Heart right ventricle (tissue), 16 donors: Measurements from ENCODE around the gene EPC2. TPM values are rescaled to one million over a fixed set of nuclear protein-coding genes. Genes with fewer than 3 reads are reported as not detected.

Source experiments
- ATAC-seq, 8 donors: fragments of 200-7000 bp; cut with Tn5 transposase; one replicate each; pipeline ENCODE4 v1.9.1; 2020; ENCODE audit warnings: mild to moderate bottlenecking in 8 of 8, moderate library complexity in 8 of 8, moderate number of reproducible peaks in 1 of 8
- DNase-seq, 2 donors: peaks; one replicate each; pipeline ENCODE4 v3.0.0-alpha.2; 2020
- H3K27ac ChIP-seq, 10 donors: fragments of 200-600 bp; sonication (generic) in 2 of 10; one replicate each; pipeline versions ENCODE4 v1.5.0 to v1.8.0; 2020 to 2022; ENCODE audit warnings: mild to moderate bottlenecking in 3 of 10
- H3K27me3 ChIP-seq, 7 donors: fragments of 200-600 bp; one replicate each; pipeline ENCODE4 v1.8.0; 2021 to 2022; ENCODE audit warnings: mild to moderate bottlenecking in 2 of 7
- H3K36me3 ChIP-seq, 9 donors: fragments of 200-600 bp; sonication (generic) in 1 of 9; one replicate each; pipeline versions ENCODE4 v1.5.0 to v1.8.0; 2020 to 2022; ENCODE audit warnings: mild to moderate bottlenecking in 2 of 9
- H3K4me1 ChIP-seq, 9 donors: fragments of 200-600 bp; sonication (generic) in 1 of 9; one replicate each; pipeline versions ENCODE4 v1.5.0 to v1.8.0; 2020 to 2022; ENCODE audit warnings: mild to moderate bottlenecking in 4 of 9
- H3K4me3 ChIP-seq, 10 donors: fragments of 200-600 bp; sonication (generic) in 2 of 10; one replicate each; pipeline versions ENCODE4 v1.5.0 to v1.8.0; 2020 to 2022; ENCODE audit warnings: mild to moderate bottlenecking in 7 of 10, moderate library complexity in 2 of 10
- H3K9me3 ChIP-seq, 11 donors: fragments of 200-600 bp in 10 of 11; sonication (generic) in 2 of 11; one replicate each; pipeline versions ENCODE4 v1.5.0 to v1.8.0; 2013 to 2022; ENCODE audit warnings: mild to moderate bottlenecking in 2 of 11, control low read depth in 1 of 11, moderate library complexity in 1 of 11
- WGBS, 2 donors: extraction: QIAGEN DNeasy Blood & Tissue Kit; methylation state at CpG; one replicate each; pipeline ENCODE4 v1.1.7; 2013; ENCODE audit warnings: inconsistent platforms in 1 of 2; 5-methylcytosine and 5-hydroxymethylcytosine counted together
- intact Hi-C, 10 donors: fragments of 100-400 bp; cut with DNase I; formaldehyde crosslinking; loops; one replicate each; pipeline versions ENCODE4 v1.11.1 to v1.14.2; 2022
- polyA plus RNA-seq, 2 donors: library from polyadenylated mRNA; stranded (reverse); fragments of 200-250 nt; gene quantifications; one replicate each; pipeline ENCODE4 v1.2.3, GENCODE V29; 2013
- total RNA-seq, 10 donors: library from RNA; stranded (reverse); fragmentation: NEBNext Ultra II Directional in 3 of 10; extraction: Animal tissue kit (Norgen Biotek cat#: 25700) in 3 of 10; gene quantifications; one replicate each; pipeline versions ENCODE4 v1.2.1 to v1.2.4, GENCODE V29; 2021 to 2023
- TF ChIP-seq, protein P1 (sequence below), 9 donors: fragments of 200-600 bp; sonication (generic) in 2 of 9; IDR thresholded peaks; one replicate each; pipeline versions ENCODE4 v1.5.0 to v1.8.0; 2021 to 2022; ENCODE audit warnings: antibody characterized with exemption in 9 of 9, mild to moderate bottlenecking in 5 of 9, moderate library complexity in 1 of 9
- donor health status: Arrhythmogenic right ventricular cardiomyopathy.
- donor health status: ischemic (EF 13 %, LVEDD 7.1; RV severe dilation, severe dysfunction).
- donor health status: healthy with polysubstance abuse.
- donor health status: DM: no; HTN: yes; CAD: no.
- donor health status: DM: no; HTN: no; CAD: no.
- donor health status: ischemic (EF 25% LVEDD 6.9; RV normal size, moderate dysfunction).
- donor health status: ischemic (EF 25% LVEDD 5.7; RV mildly dilated, moderate dysfunction).
- donor health status: healthy.
- donor health status: DM: yes; HTN: yes; CAD: no.
- donor health status: Ischemic cardiomyopathy.
- donor health status: ischemic (EF 35%, LVEDD 5.7; RV mildly dilated, moderate dysfunction).
- donor health status: nonischemic (EF 11% LVEDD 7.7; RV severe dilation, severe dysfunction).
- donor health status: DM: yes; HTN: yes; CAD: no.
- donor health status: PGD.
- donor health status: ischemic (EF 29% LVEDD 5.4; RV normal size, mild dysfunction).
- donor health status: nonischemic (EF 23%, LVEDD 6.1; RV moderate dilation, normal function).

EPC2 gene
- total and polyA plus RNA-seq, 12 donors = 5.5 to 28.8 (median 20.9) TPM

DNA sequence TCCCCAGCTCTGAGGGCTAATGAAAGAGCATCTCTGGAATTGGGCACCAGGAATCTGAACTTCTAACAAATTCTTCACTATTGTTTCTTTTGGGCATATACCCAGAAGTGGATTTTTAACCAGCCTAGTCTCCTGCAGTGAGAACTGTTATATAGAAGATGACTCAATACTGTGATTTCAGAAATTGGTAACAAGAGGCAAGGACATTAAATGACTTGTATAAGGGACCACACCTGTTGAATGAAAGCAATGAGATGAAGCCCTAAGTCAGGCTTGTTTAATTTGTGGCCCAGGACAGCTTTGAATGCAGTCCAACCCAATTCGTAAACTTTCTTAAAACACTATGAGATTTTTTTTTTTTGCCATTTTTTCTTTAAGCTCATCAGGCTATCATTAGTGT lies 57.9 kb downstream of the EPC2 start:
- DNase-seq (no peak), ATAC-seq (no peak)
- intact Hi-C loops = no loop called here
- WGBS, 2 donors = 96 to 100% methylated on average over 1 of the region's 1 CpG
- no peak overlapping the region for H3K27ac ChIP-seq
- TF ChIP-seq, protein P1, sequence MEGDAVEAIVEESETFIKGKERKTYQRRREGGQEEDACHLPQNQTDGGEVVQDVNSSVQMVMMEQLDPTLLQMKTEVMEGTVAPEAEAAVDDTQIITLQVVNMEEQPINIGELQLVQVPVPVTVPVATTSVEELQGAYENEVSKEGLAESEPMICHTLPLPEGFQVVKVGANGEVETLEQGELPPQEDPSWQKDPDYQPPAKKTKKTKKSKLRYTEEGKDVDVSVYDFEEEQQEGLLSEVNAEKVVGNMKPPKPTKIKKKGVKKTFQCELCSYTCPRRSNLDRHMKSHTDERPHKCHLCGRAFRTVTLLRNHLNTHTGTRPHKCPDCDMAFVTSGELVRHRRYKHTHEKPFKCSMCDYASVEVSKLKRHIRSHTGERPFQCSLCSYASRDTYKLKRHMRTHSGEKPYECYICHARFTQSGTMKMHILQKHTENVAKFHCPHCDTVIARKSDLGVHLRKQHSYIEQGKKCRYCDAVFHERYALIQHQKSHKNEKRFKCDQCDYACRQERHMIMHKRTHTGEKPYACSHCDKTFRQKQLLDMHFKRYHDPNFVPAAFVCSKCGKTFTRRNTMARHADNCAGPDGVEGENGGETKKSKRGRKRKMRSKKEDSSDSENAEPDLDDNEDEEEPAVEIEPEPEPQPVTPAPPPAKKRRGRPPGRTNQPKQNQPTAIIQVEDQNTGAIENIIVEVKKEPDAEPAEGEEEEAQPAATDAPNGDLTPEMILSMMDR (IDR thresholded peaks at IDR 0.05) = no peak
- H3K36me3 ChIP-seq = peaks cover 0 to 34% (median 0%) of the 10 kb centered on the region in 9 donors
- H3K9me3 ChIP-seq = peaks cover 0 to 36% (median 26%) of the 10 kb centered on the region in 11 donors
- no peak overlapping the region for H3K4me3 ChIP-seq
- no peaks in the 10 kb centered on the region for H3K27me3 ChIP-seq
- no peaks in the 10 kb centered on the region for H3K4me1 ChIP-seq

DNA sequence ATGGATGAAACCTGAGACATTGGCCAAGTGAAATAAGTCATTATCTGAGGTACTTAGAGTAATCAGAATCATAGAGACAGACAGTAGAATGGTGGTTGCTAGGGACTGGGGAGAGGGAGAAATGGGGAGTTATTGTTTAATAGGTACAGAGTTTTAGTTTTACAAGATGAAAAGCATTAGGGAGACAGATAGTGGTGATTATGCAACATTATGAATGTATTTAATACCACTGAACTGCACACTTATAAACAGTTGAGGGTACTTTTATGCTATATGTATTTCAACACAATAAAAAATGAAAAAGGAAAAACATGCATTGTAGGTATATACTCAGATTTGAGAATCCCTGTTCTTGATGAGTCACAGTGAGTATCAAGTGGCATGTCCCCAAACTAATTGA lies 59.7 kb downstream of the EPC2 start:
- H3K4me1 ChIP-seq = no peaks in the 10 kb centered on the region
- H3K27me3 ChIP-seq = no peaks in the 10 kb centered on the region
- H3K4me3 ChIP-seq = no peak overlapping the region
- ATAC-seq (no peak), DNase-seq (no peak)
- peaks cover 0 to 41% (median 26%) of the 10 kb centered on the region in 11 donors for H3K9me3 ChIP-seq
- TF ChIP-seq, protein P1 (IDR thresholded peaks at IDR 0.05) = no peak
- H3K27ac ChIP-seq = no peak overlapping the region
- intact Hi-C loops = no loop called here
- peaks cover 0 to 34% (median 0%) of the 10 kb centered on the region in 9 donors for H3K36me3 ChIP-seq

DNA sequence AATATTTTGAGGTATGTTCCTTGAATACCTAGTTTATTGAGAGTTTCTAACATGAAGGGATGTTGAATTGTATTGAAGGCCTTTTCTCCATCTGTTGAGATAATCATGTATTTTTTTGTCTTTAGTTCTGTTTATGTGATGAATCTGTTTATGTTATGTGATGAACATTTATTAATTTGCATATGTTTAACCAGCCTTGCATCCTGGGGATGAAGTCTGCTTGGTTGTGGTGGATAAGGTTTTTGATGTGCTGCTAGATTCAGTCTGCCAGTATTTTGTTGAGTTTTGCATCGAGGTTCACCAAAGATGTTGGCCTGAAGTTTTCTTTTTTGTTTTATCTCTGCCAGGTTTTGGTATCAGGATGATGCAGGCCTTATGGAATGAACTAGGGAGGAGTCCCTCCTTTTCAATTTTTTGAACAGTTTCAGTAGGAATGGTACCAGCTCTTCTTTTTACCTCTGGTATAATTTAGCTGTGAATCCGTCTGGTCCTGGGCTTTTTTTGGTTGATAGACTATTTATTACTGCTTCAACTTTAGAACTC lies 71.9 kb downstream of the EPC2 start:
- no peak overlapping the region for H3K27ac ChIP-seq
- TF ChIP-seq, protein P1 (IDR thresholded peaks at IDR 0.05) = no peak
- H3K4me1 ChIP-seq = peaks cover 3 to 42% (median 30%) of the 10 kb centered on the region in 9 donors
- ATAC-seq (no peak), DNase-seq (no peak)
- no peak overlapping the region for H3K4me3 ChIP-seq
- H3K9me3 ChIP-seq = peaks cover 0 to 29% (median 0%) of the 10 kb centered on the region in 11 donors
- WGBS, 2 donors = 71 to 86% methylated on average over 2 of the region's 2 CpGs
- H3K27me3 ChIP-seq = no peaks in the 10 kb centered on the region
- intact Hi-C loops = no loop called here
- H3K36me3 ChIP-seq = no peaks in the 10 kb centered on the region

DNA sequence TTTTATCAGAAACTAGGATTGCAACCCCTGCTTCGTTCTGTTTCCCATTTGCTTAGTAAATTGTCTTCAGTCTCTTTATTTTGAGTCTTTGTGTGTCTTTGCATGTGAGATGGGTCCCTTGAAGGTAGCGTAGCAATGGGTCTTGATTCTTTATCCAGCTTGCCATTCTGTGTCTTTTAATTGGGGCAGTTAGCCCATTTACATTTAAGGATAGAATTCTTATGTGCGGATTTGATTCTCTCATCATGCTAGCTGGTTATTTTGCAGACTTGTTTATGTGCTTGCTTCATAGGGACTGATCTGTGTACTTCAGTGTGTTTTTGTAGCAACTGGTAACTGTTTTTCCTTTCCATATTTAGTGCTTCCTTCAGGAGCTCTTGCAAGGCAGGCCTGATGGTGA lies 73.5 kb downstream of the EPC2 start:
- ATAC-seq (no peak), DNase-seq (no peak)
- intact Hi-C loops = no loop called here
- Histone ChIP-seq H3K4me1 (peaks cover 3 to 53% (median 35%) of the 10 kb centered on the region in 9 donors), H3K9me3 (peaks cover 0 to 29% (median 0%) of the 10 kb centered on the region in 11 donors), H3K27me3 (no peaks in the 10 kb centered on the region), H3K27ac (no peak overlapping the region), H3K36me3 (no peaks in the 10 kb centered on the region), H3K4me3 (no peak overlapping the region)
- 98 to 100% methylated on average over 3 of the region's 3 CpGs for WGBS, 2 donors
- TF ChIP-seq, protein P1 (IDR thresholded peaks at IDR 0.05) = no peak
